HepG2 (cell line): ENCODE data around the gene PLEKHG2. TPM values are rescaled to one million over a fixed set of nuclear protein-coding genes. Genes with fewer than 3 reads are reported as not detected.

ENCODE experiments used
- ARNT ChIP-seq: fragments of 450-650 bp; IDR thresholded peaks from 2 replicates; pipeline ENCODE4 v1.6.1; 2017
- CENPT ChIP-seq: sonication (generic); formaldehyde crosslinking; IDR thresholded peaks from 2 replicates; pipeline ENCODE4 v1.8.0; 2022; ENCODE audit warnings: low read depth, mild to moderate bottlenecking, moderate library complexity, missing genetic modification reagents
- CENPX ChIP-seq: sonication (generic); formaldehyde crosslinking; IDR thresholded peaks from 2 replicates; pipeline ENCODE4 v1.9.0; 2021; ENCODE audit warnings: mild to moderate bottlenecking, missing genetic modification reagents, moderate library complexity
- DMTF1 ChIP-seq: sonication (generic); formaldehyde crosslinking; IDR thresholded peaks from 2 replicates; pipeline ENCODE4 v1.4.0; 2020; ENCODE audit warnings: mild to moderate bottlenecking, missing genetic modification reagents
- DPF2 ChIP-seq: sonication (generic); formaldehyde crosslinking; IDR thresholded peaks from 2 replicates; pipeline ENCODE4 v1.4.0; 2020; ENCODE audit warnings: mild to moderate bottlenecking, low read depth, missing genetic modification reagents, borderline replicate concordance
- ELF4 ChIP-seq: sonication (generic); formaldehyde crosslinking; IDR thresholded peaks from 2 replicates; pipeline ENCODE4 v1.5.0; 2020; ENCODE audit warnings: missing genetic modification reagents, mild to moderate bottlenecking, moderate library complexity, borderline replicate concordance
- HMGA1 ChIP-seq: sonication (generic); formaldehyde crosslinking; conservative IDR thresholded peaks from 2 replicates; pipeline ENCODE4 v1.4.0; 2020; ENCODE audit warnings: missing genetic modification reagents
- HNRNPUL1 ChIP-seq: fragments of 200-400 bp; formaldehyde crosslinking; IDR thresholded peaks from 2 replicates; pipeline ENCODE4 v1.6.1; 2017; ENCODE audit warnings: low read depth, mild to moderate bottlenecking, low read length, moderate library complexity
- NKX3-1 ChIP-seq: sonication (generic); formaldehyde crosslinking; IDR thresholded peaks from 2 replicates; pipeline ENCODE4 v1.5.0; 2020; ENCODE audit warnings: missing genetic modification reagents
- NONO ChIP-seq, 2 experiments: fragments of 450-650 bp in 1 of 2; sonication (generic) in 1 of 2; formaldehyde crosslinking in 1 of 2; IDR thresholded peaks in 1 of 2; conservative IDR thresholded peaks in 1 of 2; 2 replicates each; pipeline versions ENCODE4 v1.6.1 to v1.8.0; 2017 to 2022; ENCODE audit warnings: mild to moderate bottlenecking in 1 of 2, missing genetic modification reagents in 1 of 2, moderate library complexity in 1 of 2
- SNAI1 ChIP-seq: sonication (generic); formaldehyde crosslinking; IDR thresholded peaks from 2 replicates; pipeline ENCODE4 v1.5.0; 2020; ENCODE audit warnings: mild to moderate bottlenecking, missing genetic modification reagents, borderline replicate concordance
- TBL1XR1 ChIP-seq: fragments of 150-350 bp; IDR thresholded peaks from 2 replicates; pipeline ENCODE4 v1.6.1; 2014; ENCODE audit warnings: borderline replicate concordance, low read length; ENCODE audit not compliant: partially characterized antibody
- TOE1 ChIP-seq: sonication (generic); formaldehyde crosslinking; IDR thresholded peaks from 2 replicates; pipeline ENCODE4 v1.4.0; 2020; ENCODE audit warnings: mild to moderate bottlenecking, missing genetic modification reagents
- ZBTB14 ChIP-seq: sonication (generic); formaldehyde crosslinking; IDR thresholded peaks from 2 replicates; pipeline ENCODE4 v1.4.0; 2020; ENCODE audit warnings: missing genetic modification reagents
- ZNF354B ChIP-seq: sonication (generic); formaldehyde crosslinking; IDR thresholded peaks from 2 replicates; pipeline ENCODE4 v1.8.0; 2022; ENCODE audit warnings: mild to moderate bottlenecking, missing genetic modification reagents
- ZNF362 ChIP-seq: sonication (generic); formaldehyde crosslinking; IDR thresholded peaks from 2 replicates; pipeline ENCODE4 v1.4.0; 2020; ENCODE audit warnings: missing genetic modification reagents, mild to moderate bottlenecking, borderline replicate concordance
- ZNF546 ChIP-seq: sonication (generic); formaldehyde crosslinking; conservative IDR thresholded peaks from 2 replicates; pipeline ENCODE4 v1.8.1; 2023; ENCODE audit warnings: mild to moderate bottlenecking, missing genetic modification reagents
- ZNF562 ChIP-seq: sonication (generic); formaldehyde crosslinking; IDR thresholded peaks from 2 replicates; pipeline ENCODE4 v1.8.0; 2022; ENCODE audit warnings: missing genetic modification reagents, borderline replicate concordance
- ZNF563 ChIP-seq: sonication (generic); formaldehyde crosslinking; IDR thresholded peaks from 2 replicates; pipeline ENCODE4 v1.8.0; 2022; ENCODE audit warnings: mild to moderate bottlenecking, moderate library complexity, missing genetic modification reagents
- ZNF780A ChIP-seq: sonication (generic); formaldehyde crosslinking; IDR thresholded peaks from 2 replicates; pipeline ENCODE4 v1.8.0; 2022; ENCODE audit warnings: mild to moderate bottlenecking, missing genetic modification reagents, moderate library complexity
- ZNF790 ChIP-seq: sonication (generic); formaldehyde crosslinking; IDR thresholded peaks from 2 replicates; pipeline ENCODE4 v1.8.0; 2022; ENCODE audit warnings: missing genetic modification reagents, mild to moderate bottlenecking, borderline replicate concordance
- ZNF850 ChIP-seq: sonication (generic); formaldehyde crosslinking; conservative IDR thresholded peaks from 2 replicates; pipeline ENCODE4 v1.9.0; 2021; ENCODE audit warnings: mild to moderate bottlenecking, missing genetic modification reagents
- polyA plus RNA-seq, 8 experiments: library from polyadenylated mRNA; depleted of rRNA in 3 of 8; stranded (reverse) in 7 of 8; unstranded in 1 of 8; fragments of >200 nt; fragmentation: Illumina TruSeq in 4 of 8; extraction: Trizol in 4 of 8; gene quantifications; 2 replicates each; pipeline versions ENCODE4 v1.2.1 to v1.2.3, GENCODE V29; 2011 to 2016; ENCODE audit warnings: low read depth in 4 of 8, missing spikeins in 1 of 8, mixed read lengths in 1 of 8; ENCODE audit not compliant: insufficient read depth in 1 of 8
- total RNA-seq, 5 experiments: library from RNA; depleted of rRNA; stranded (reverse); fragments of >200 nt; fragmentation: Illumina TruSeq; extraction: Trizol; gene quantifications; 2 replicates each; pipeline ENCODE4 v1.2.3, GENCODE V29; 2016; ENCODE audit warnings: low read depth in 1 of 5
- TF ChIP-seq, protein P1 (sequence below): sonication (generic); formaldehyde crosslinking; conservative IDR thresholded peaks from 2 replicates; pipeline ENCODE4 v1.5.0; 2020; ENCODE audit warnings: missing genetic modification reagents

Gene PLEKHG2
- total and polyA plus RNA-seq, 2 of the 13 experiments (the other 11 are each of a cell fraction or from before 2014, with no cell fraction given) = 3.6 to 6.8 TPM

DNA sequence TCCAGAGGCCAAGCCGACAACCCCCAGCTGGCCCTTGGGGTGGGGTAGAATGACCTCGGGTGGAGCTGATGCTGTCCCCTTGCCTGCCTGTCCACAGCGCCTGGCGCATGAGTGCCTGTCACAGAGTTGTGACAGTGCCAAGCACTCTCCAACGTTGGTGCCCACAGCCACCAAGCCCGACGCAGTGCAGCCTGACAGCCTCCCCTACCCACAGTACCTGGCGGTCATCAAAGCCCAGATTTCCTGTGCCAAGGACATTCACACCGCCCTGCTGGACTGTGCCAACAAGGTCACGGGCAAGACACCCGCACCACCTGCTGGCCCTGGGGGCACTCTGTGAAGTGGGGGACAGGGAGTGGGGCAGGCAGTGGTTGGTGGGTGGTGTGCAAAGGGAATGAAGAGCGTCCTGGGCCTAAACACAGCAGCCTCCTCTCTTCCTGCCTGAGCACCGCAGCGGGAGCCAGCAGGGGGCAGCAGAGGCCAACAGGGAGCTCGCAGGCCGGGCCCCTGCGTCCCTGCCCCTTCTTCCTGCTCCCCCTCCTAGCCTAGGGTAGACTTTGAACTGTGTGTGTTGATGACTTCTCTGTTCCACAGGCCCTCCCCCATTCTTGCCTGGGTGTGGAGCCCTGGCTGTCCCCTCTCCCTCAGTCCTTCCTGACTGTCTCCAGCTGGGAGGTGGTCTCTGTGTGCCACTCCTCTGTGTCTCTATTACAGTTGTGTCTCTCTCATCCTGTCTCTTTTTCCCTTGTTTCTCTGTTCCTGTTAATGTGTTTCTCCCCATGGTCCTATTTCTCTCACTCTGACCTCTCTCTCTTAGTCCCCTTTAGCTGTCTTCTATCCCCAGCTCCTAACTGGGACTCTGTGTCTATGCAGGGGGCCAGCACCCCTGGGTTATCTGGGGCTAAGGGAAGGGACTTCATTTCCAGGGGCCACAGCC, 14.8 kb upstream of the PLEKHG2 start (continued):
- TF ChIP-seq ZNF362 (CRISPR knock-in tag) (no peak), ZNF790 (CRISPR knock-in tag) (no peak; the same call in 1 of the 2 replicates), DMTF1 (no peak), HMGA1 (no peak), ZNF780A (CRISPR knock-in tag) (0 out of 2 replicates have a peak, but pooled peaks have one; percentile 54), ELF4 (CRISPR knock-in tag) (no peak), TOE1 (CRISPR knock-in tag) (no peak), ZNF563 (no peak; the same call in 1 of the 2 replicates), CENPX (CRISPR knock-in tag) (no peak), CENPT (no peak), TBL1XR1 (peak; percentile 33), ARNT (no peak), ZNF562 (CRISPR knock-in tag) (no peak), NONO (IDR thresholded peaks at IDR 0.05) (no peak), NONO (CRISPR knock-in tag; conservative IDR thresholded peaks at IDR 0.05) (peak; percentile 72), DPF2 (peak; percentile 37; the same call in 1 of the 2 replicates), NKX3-1 (CRISPR knock-in tag) (no peak; the same call in 1 of the 2 replicates), SNAI1 (CRISPR knock-in tag) (no peak), ZNF354B (CRISPR knock-in tag) (no peak), HNRNPUL1 (no peak), ZBTB14 (CRISPR knock-in tag) (peak; percentile 48; the same call in 1 of the 2 replicates), ZNF850 (CRISPR knock-in tag) (no peak), ZNF546 (no peak)
- TF ChIP-seq, protein P1, sequence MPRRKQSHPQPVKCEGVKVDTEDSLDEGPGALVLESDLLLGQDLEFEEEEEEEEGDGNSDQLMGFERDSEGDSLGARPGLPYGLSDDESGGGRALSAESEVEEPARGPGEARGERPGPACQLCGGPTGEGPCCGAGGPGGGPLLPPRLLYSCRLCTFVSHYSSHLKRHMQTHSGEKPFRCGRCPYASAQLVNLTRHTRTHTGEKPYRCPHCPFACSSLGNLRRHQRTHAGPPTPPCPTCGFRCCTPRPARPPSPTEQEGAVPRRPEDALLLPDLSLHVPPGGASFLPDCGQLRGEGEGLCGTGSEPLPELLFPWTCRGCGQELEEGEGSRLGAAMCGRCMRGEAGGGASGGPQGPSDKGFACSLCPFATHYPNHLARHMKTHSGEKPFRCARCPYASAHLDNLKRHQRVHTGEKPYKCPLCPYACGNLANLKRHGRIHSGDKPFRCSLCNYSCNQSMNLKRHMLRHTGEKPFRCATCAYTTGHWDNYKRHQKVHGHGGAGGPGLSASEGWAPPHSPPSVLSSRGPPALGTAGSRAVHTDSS (CRISPR knock-in tag) = no peak
